ENCODE measurements around the gene CACNA1F.

- no peak for TF ChIP-seq CTCF (conservative IDR thresholded peaks at IDR 0.05; ENCODE audit: low read depth, low read length)
- no peak for TF ChIP-seq EZH2 (IDR thresholded peaks at IDR 0.05; ENCODE audit: borderline replicate concordance, low read depth, low read length, poor library complexity, severe bottlenecking)
Observed at GRCh38 chrX:49272421-49272820, 39.3 kb upstream of the CACNA1F start.

Data from A673 (cell line).